Testis (tissue), 3 donors: ENCODE measurements around the gene TNNI3K. TPM values are rescaled to one million over a fixed set of nuclear protein-coding genes. Genes with fewer than 3 reads are reported as not detected.

Experiments
- DNase-seq: peaks from one replicate; pipeline ENCODE4 v3.0.0-alpha.2; 2019
- H3K27ac ChIP-seq, 2 donors: fragments of 200-600 bp; sonication (generic); one replicate each; pipeline ENCODE4 v1.5.1; 2019
- H3K27me3 ChIP-seq: fragments of 200-600 bp; sonication (generic); one replicate; pipeline ENCODE4 v1.5.1; 2019
- H3K36me3 ChIP-seq: fragments of 200-600 bp; sonication (generic); one replicate; pipeline ENCODE4 v1.5.1; 2017; ENCODE audit warnings: low read depth; ENCODE audit errors: missing control alignments
- H3K4me1 ChIP-seq: fragments of 200-600 bp; sonication (generic); one replicate; pipeline ENCODE4 v1.5.1; 2019
- H3K4me3 ChIP-seq, 2 donors: fragments of 200-600 bp; sonication (generic); one replicate each; pipeline ENCODE4 v1.5.1; 2017 to 2019
- H3K9me3 ChIP-seq: fragments of 200-600 bp; sonication (generic); one replicate; pipeline ENCODE4 v1.5.1; 2017
- POLR2A ChIP-seq: fragments of 450-650 bp; IDR thresholded peaks from one replicate; pipeline ENCODE4 v1.6.1; 2017; ENCODE audit warnings: antibody characterized with exemption, mild to moderate bottlenecking, moderate library complexity
- WGBS, 2 donors: methylation state at CpG; one replicate each; pipeline ENCODE4 v1.1.5; 2018; 5-methylcytosine and 5-hydroxymethylcytosine counted together
- intact Hi-C: fragments of 100-400 bp; cut with DNase I; formaldehyde crosslinking; loops from one replicate; pipeline ENCODE4 v1.15.1; 2023; ENCODE audit warnings: low total_unique reads
- polyA plus RNA-seq: library from polyadenylated mRNA; stranded (reverse); fragments of 350-450 nt; fragmentation: Illumina TruSeq; extraction: RNeasy Lipid Tissue Mini Kit (QIAGEN cat#74804); gene quantifications from one replicate; pipeline ENCODE4 v1.2.3, GENCODE V29; 2014; ENCODE audit warnings: low read depth, low replicate concordance; ENCODE audit not compliant: insufficient read depth
- total RNA-seq, 2 donors: library from RNA; depleted of rRNA; stranded (reverse); fragments of >200 nt; gene quantifications; one replicate each; pipeline ENCODE4 v1.2.3, GENCODE V29; 2016
- TF ChIP-seq, protein P1 (sequence below), 3 experiments: fragments of 450-650 bp in 2 of 3; fragments of 200-600 bp in 1 of 3; sonication (generic) in 1 of 3; IDR thresholded peaks; one replicate each; pipeline ENCODE4 v1.5.1; 2016 to 2019; ENCODE audit warnings: antibody characterized with exemption in 3 of 3, mild to moderate bottlenecking in 2 of 3, moderate library complexity in 1 of 3

Gene TNNI3K
- total and polyA plus RNA-seq, 3 donors from 2014 or later = 6.4 to 6.8 (median 6.5) TPM

DNA sequence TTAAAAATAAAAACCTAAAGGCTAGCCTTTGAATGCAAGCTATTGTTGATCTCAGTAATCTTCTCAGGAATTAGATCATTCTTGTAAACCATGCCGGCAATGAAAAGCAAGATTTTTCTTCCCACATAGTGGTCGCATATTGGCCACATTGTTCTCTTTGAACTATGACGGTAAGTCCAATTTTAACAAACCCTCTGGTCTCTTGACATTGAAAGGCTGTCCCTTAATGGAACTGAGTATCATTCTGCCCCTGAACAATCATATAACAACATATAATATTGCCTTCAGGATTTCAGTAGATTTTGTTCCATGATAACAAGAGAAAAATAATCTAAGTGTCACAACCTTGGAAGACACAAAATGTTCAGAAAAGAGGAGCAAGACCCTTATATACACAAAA, 1.3 kb downstream of the TNNI3K start:
- H3K4me1 ChIP-seq = no peaks in the 10 kb centered on the region
- no peak for TF ChIP-seq POLR2A
- TF ChIP-seq, protein P1, sequence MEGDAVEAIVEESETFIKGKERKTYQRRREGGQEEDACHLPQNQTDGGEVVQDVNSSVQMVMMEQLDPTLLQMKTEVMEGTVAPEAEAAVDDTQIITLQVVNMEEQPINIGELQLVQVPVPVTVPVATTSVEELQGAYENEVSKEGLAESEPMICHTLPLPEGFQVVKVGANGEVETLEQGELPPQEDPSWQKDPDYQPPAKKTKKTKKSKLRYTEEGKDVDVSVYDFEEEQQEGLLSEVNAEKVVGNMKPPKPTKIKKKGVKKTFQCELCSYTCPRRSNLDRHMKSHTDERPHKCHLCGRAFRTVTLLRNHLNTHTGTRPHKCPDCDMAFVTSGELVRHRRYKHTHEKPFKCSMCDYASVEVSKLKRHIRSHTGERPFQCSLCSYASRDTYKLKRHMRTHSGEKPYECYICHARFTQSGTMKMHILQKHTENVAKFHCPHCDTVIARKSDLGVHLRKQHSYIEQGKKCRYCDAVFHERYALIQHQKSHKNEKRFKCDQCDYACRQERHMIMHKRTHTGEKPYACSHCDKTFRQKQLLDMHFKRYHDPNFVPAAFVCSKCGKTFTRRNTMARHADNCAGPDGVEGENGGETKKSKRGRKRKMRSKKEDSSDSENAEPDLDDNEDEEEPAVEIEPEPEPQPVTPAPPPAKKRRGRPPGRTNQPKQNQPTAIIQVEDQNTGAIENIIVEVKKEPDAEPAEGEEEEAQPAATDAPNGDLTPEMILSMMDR (IDR thresholded peaks at IDR 0.05) = no peak
- no peak for DNase-seq
- no peaks in the 10 kb centered on the region for H3K9me3 ChIP-seq
- H3K36me3 ChIP-seq = no peaks in the 10 kb centered on the region
- H3K27ac ChIP-seq = no peak overlapping the region
- intact Hi-C loops = no loop called here
- no peaks in the 10 kb centered on the region for H3K27me3 ChIP-seq
- H3K4me3 ChIP-seq = no peak overlapping the region
- 94 to 95% methylated on average over 3 of the region's 3 CpGs for WGBS, 2 donors

DNA sequence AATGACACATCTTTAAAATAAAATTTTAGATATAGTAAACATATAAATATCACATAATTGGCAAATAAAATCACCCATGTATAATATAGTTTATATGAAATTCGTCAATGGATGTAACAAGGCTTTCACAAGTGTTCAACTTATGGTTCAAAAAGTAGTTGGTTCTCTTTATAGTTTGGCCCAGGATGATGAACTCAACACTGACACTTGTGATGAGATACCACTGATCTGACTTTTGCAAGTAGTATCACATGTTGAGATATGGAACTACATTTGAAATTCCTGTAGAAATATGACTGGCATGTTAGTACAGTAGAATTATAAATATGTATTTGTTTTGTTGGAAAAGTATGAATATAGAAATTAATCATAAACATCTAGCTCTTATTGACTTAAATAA, 1.8 kb downstream of the TNNI3K start:
- Histone ChIP-seq H3K4me3 (no peak overlapping the region), H3K36me3 (no peaks in the 10 kb centered on the region), H3K27ac (no peak overlapping the region), H3K9me3 (no peaks in the 10 kb centered on the region), H3K4me1 (no peaks in the 10 kb centered on the region), H3K27me3 (no peaks in the 10 kb centered on the region)
- intact Hi-C loops = no loop called here
- DNase-seq = no peak
- WGBS, 2 donors = 85 to 89% methylated on average over 1 of the region's 1 CpG
- TF ChIP-seq, protein P1 (IDR thresholded peaks at IDR 0.05) = no peak
- TF ChIP-seq POLR2A = no peak

DNA sequence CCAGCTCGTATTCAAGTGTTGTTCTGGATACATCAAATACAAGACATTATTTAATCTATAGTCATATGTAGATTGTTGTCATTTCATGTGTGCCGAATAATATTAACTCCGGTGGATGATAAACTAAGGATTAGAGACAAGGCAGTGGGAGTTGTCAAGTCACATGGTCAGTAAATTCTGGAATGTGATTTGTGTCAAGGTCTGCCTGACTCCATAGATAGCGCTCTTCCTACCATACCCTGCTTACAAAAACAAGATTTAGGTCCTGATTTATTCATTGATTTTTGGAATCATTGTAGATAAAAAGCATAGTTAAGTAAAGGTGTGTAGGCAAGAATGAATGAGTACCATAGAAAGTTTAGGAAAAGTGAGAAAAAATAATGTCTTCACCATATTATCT, 2.6 kb downstream of the TNNI3K start:
- intact Hi-C loops = no loop called here
- TF ChIP-seq POLR2A = no peak
- TF ChIP-seq, protein P1 (IDR thresholded peaks at IDR 0.05) = no peak
- Histone ChIP-seq H3K4me3 (no peak overlapping the region), H3K27ac (no peak overlapping the region), H3K4me1 (no peaks in the 10 kb centered on the region), H3K9me3 (no peaks in the 10 kb centered on the region), H3K27me3 (no peaks in the 10 kb centered on the region), H3K36me3 (no peaks in the 10 kb centered on the region)
- 84 to 85% methylated on average over 4 of the region's 4 CpGs for WGBS, 2 donors
- DNase-seq = no peak

DNA sequence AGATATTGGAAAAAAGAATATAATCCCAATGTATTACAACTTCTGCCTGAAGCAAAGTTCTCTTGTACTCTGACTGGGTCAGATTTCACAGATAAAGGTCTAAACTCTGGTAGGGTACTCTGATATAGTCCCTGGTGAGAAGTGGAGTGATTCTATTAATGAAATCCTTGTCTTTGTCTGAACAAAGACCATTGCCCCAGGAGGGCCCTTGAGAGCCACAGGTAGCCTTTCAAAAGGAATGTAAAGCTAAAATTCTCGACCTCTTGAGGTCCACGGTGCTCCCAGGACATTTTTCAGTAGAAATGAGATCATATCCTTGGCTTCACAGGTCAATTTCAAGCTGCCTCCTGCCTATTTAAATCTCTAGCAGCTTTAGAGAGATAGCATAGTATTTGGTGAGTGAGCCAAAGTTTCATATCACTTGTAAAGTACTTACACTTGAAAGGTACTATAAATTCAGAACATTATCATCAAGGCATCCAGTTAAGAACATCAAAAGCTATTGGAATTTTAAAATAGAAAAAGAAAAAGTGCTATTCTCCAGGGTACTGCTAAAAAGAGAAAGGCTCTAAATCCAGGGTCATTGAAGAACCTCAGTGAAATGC, 10.1 kb downstream of the TNNI3K start:
- Histone ChIP-seq H3K27me3 (no peaks in the 10 kb centered on the region), H3K4me1 (no peaks in the 10 kb centered on the region), H3K36me3 (no peaks in the 10 kb centered on the region), H3K4me3 (no peak overlapping the region), H3K9me3 (no peaks in the 10 kb centered on the region), H3K27ac (no peak overlapping the region)
- no peak for DNase-seq
- no peak for TF ChIP-seq POLR2A
- TF ChIP-seq, protein P1 (IDR thresholded peaks at IDR 0.05) = no peak
- WGBS, 2 donors = 23 to 37% methylated on average over 2 of the region's 2 CpGs
- intact Hi-C loops = no loop called here

DNA sequence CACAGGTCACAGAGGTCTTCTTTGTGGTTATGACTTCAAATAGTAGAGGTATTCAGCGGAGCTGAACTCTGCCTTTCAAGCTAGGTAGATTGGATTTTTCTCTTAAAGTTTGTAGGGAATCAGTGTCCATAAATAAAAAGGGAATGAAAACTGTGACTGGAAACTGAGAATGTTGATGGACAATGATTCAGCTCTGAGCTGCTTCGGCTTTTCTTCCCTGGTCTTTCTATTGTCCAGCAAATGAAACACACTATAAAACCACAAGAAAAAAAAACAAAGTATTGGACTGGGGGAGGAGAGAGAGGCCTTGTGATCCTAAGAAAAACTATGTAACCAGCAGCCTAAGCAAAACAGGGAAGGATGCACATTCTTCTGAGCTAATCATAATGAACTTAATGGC, 11.1 kb downstream of the TNNI3K start:
- H3K4me1 ChIP-seq = no peaks in the 10 kb centered on the region
- TF ChIP-seq POLR2A = no peak
- TF ChIP-seq, protein P1 (IDR thresholded peaks at IDR 0.05) = no peak
- 77 to 80% methylated on average over 2 of the region's 2 CpGs for WGBS, 2 donors
- no peaks in the 10 kb centered on the region for H3K27me3 ChIP-seq
- no peak overlapping the region for H3K27ac ChIP-seq
- no peak for DNase-seq
- no peaks in the 10 kb centered on the region for H3K36me3 ChIP-seq
- intact Hi-C loops = no loop called here
- H3K9me3 ChIP-seq = no peaks in the 10 kb centered on the region
- no peak overlapping the region for H3K4me3 ChIP-seq
